PFSK-1 (cell line): Measurements from ENCODE around the gene CCRL2.

ENCODE experiments used
- FOXP2 ChIP-seq: optimal IDR thresholded peaks from 2 replicates; pipeline ENCODE3; 2011; ENCODE audit warnings: borderline replicate concordance, control low read depth, inconsistent platforms; ENCODE audit not compliant: insufficient read depth; ENCODE audit errors: extremely low read length, extremely low read depth
- POLR2AphosphoS5 ChIP-seq: IDR thresholded peaks from 2 replicates; pipeline ENCODE4 v1.6.1; 2012; ENCODE audit warnings: low read depth, mild to moderate bottlenecking, control low read depth, low read length, moderate library complexity
- SIN3A ChIP-seq: IDR thresholded peaks from 2 replicates; pipeline ENCODE4 v1.6.1; 2012; ENCODE audit warnings: mild to moderate bottlenecking, low read length, moderate library complexity, borderline replicate concordance; ENCODE audit not compliant: insufficient read depth

- TF ChIP-seq FOXP2 (no peak), SIN3A (no peak), POLR2AphosphoS5 (no peak)
Measured at GRCh38 chr3:46399557-46399956, 7.5 kb upstream of the CCRL2 start.
